Heart right ventricle (tissue), 16 donors: ENCODE data around the gene RANBP10. TPM values are rescaled to one million over a fixed set of nuclear protein-coding genes. Genes with fewer than 3 reads are reported as not detected.

ENCODE experiments used
- ATAC-seq, 8 donors: fragments of 200-7000 bp; cut with Tn5 transposase; one replicate each; pipeline ENCODE4 v1.9.1; 2020; ENCODE audit warnings: mild to moderate bottlenecking in 8 of 8, moderate library complexity in 8 of 8, moderate number of reproducible peaks in 1 of 8
- DNase-seq, 2 donors: peaks; one replicate each; pipeline ENCODE4 v3.0.0-alpha.2; 2020
- H3K27ac ChIP-seq, 10 donors: fragments of 200-600 bp; sonication (generic) in 2 of 10; one replicate each; pipeline versions ENCODE4 v1.5.0 to v1.8.0; 2020 to 2022; ENCODE audit warnings: mild to moderate bottlenecking in 3 of 10
- H3K27me3 ChIP-seq, 7 donors: fragments of 200-600 bp; one replicate each; pipeline ENCODE4 v1.8.0; 2021 to 2022; ENCODE audit warnings: mild to moderate bottlenecking in 2 of 7
- H3K36me3 ChIP-seq, 9 donors: fragments of 200-600 bp; sonication (generic) in 1 of 9; one replicate each; pipeline versions ENCODE4 v1.5.0 to v1.8.0; 2020 to 2022; ENCODE audit warnings: mild to moderate bottlenecking in 2 of 9
- H3K4me1 ChIP-seq, 9 donors: fragments of 200-600 bp; sonication (generic) in 1 of 9; one replicate each; pipeline versions ENCODE4 v1.5.0 to v1.8.0; 2020 to 2022; ENCODE audit warnings: mild to moderate bottlenecking in 4 of 9
- H3K4me3 ChIP-seq, 10 donors: fragments of 200-600 bp; sonication (generic) in 2 of 10; one replicate each; pipeline versions ENCODE4 v1.5.0 to v1.8.0; 2020 to 2022; ENCODE audit warnings: mild to moderate bottlenecking in 7 of 10, moderate library complexity in 2 of 10
- H3K9me3 ChIP-seq, 11 donors: fragments of 200-600 bp in 10 of 11; sonication (generic) in 2 of 11; one replicate each; pipeline versions ENCODE4 v1.5.0 to v1.8.0; 2013 to 2022; ENCODE audit warnings: mild to moderate bottlenecking in 2 of 11, control low read depth in 1 of 11, moderate library complexity in 1 of 11
- WGBS, 2 donors: extraction: QIAGEN DNeasy Blood & Tissue Kit; methylation state at CpG; one replicate each; pipeline ENCODE4 v1.1.7; 2013; ENCODE audit warnings: inconsistent platforms in 1 of 2; 5-methylcytosine and 5-hydroxymethylcytosine counted together
- intact Hi-C, 10 donors: fragments of 100-400 bp; cut with DNase I; formaldehyde crosslinking; loops; one replicate each; pipeline versions ENCODE4 v1.11.1 to v1.14.2; 2022
- polyA plus RNA-seq, 2 donors: library from polyadenylated mRNA; stranded (reverse); fragments of 200-250 nt; gene quantifications; one replicate each; pipeline ENCODE4 v1.2.3, GENCODE V29; 2013
- total RNA-seq, 10 donors: library from RNA; stranded (reverse); fragmentation: NEBNext Ultra II Directional in 3 of 10; extraction: Animal tissue kit (Norgen Biotek cat#: 25700) in 3 of 10; gene quantifications; one replicate each; pipeline versions ENCODE4 v1.2.1 to v1.2.4, GENCODE V29; 2021 to 2023
- TF ChIP-seq, protein P1 (sequence below), 9 donors: fragments of 200-600 bp; sonication (generic) in 2 of 9; IDR thresholded peaks; one replicate each; pipeline versions ENCODE4 v1.5.0 to v1.8.0; 2021 to 2022; ENCODE audit warnings: antibody characterized with exemption in 9 of 9, mild to moderate bottlenecking in 5 of 9, moderate library complexity in 1 of 9
- donor health status: Arrhythmogenic right ventricular cardiomyopathy.
- donor health status: ischemic (EF 13 %, LVEDD 7.1; RV severe dilation, severe dysfunction).
- donor health status: healthy with polysubstance abuse.
- donor health status: DM: no; HTN: yes; CAD: no.
- donor health status: DM: no; HTN: no; CAD: no.
- donor health status: ischemic (EF 25% LVEDD 6.9; RV normal size, moderate dysfunction).
- donor health status: ischemic (EF 25% LVEDD 5.7; RV mildly dilated, moderate dysfunction).
- donor health status: healthy.
- donor health status: DM: yes; HTN: yes; CAD: no.
- donor health status: Ischemic cardiomyopathy.
- donor health status: ischemic (EF 35%, LVEDD 5.7; RV mildly dilated, moderate dysfunction).
- donor health status: nonischemic (EF 11% LVEDD 7.7; RV severe dilation, severe dysfunction).
- donor health status: DM: yes; HTN: yes; CAD: no.
- donor health status: PGD.
- donor health status: ischemic (EF 29% LVEDD 5.4; RV normal size, mild dysfunction).
- donor health status: nonischemic (EF 23%, LVEDD 6.1; RV moderate dilation, normal function).

The RANBP10 gene
- total and polyA plus RNA-seq, 12 donors, result 6.4 to 21.6 (median 13.4) TPM

GRCh38 chr16:67679935-67680897 lies 126.1 kb downstream of the RANBP10 start:
- ATAC-seq, result no peak
- Histone ChIP-seq H3K36me3 (peaks cover 0 to 59% (median 7%) of the 10 kb centered on the region in 9 donors), H3K27ac (no peak overlapping the region), H3K4me3 (no peak overlapping the region), H3K4me1 (peaks cover 0 to 26% (median 6%) of the 10 kb centered on the region in 9 donors), H3K9me3 (no peaks in the 10 kb centered on the region), H3K27me3 (no peaks in the 10 kb centered on the region)
- TF ChIP-seq, protein P1, sequence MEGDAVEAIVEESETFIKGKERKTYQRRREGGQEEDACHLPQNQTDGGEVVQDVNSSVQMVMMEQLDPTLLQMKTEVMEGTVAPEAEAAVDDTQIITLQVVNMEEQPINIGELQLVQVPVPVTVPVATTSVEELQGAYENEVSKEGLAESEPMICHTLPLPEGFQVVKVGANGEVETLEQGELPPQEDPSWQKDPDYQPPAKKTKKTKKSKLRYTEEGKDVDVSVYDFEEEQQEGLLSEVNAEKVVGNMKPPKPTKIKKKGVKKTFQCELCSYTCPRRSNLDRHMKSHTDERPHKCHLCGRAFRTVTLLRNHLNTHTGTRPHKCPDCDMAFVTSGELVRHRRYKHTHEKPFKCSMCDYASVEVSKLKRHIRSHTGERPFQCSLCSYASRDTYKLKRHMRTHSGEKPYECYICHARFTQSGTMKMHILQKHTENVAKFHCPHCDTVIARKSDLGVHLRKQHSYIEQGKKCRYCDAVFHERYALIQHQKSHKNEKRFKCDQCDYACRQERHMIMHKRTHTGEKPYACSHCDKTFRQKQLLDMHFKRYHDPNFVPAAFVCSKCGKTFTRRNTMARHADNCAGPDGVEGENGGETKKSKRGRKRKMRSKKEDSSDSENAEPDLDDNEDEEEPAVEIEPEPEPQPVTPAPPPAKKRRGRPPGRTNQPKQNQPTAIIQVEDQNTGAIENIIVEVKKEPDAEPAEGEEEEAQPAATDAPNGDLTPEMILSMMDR (IDR thresholded peaks at IDR 0.05), result no peak
- intact Hi-C loops, result loop anchor here in 8 of 10 donors (5.0 to 10.0 kb wide), 8 partner anchors 32 to 385 kb away; partner anchors contain the start of genes GFOD2 (in 2 of the 8), RANBP10 (in 2 of the 8), TSNAXIP1 (in 2 of the 8) and CENPT (in 1 of the 8)
- 95 to 96% methylated on average over 10 of the region's 10 CpGs for WGBS, 2 donors
- no peak for DNase-seq

- TF ChIP-seq, protein P1 (IDR thresholded peaks at IDR 0.05), result no peak
- DNase-seq (no peak), ATAC-seq (no peak)
- Histone ChIP-seq H3K4me1 (peaks cover 9 to 30% (median 16%) of the 10 kb centered on the region in 9 donors), H3K4me3 (no peak overlapping the region), H3K27me3 (no peaks in the 10 kb centered on the region), H3K27ac (no peak overlapping the region), H3K9me3 (no peaks in the 10 kb centered on the region), H3K36me3 (peaks cover 0 to 46% (median 7%) of the 10 kb centered on the region in 9 donors)
- intact Hi-C loops, result loop anchor here in 8 of 10 donors (5.0 to 10.0 kb wide), 8 partner anchors 34 to 386 kb away; partner anchors contain the start of genes RANBP10 (in 2 of the 8), TSNAXIP1 (in 2 of the 8), CENPT (in 1 of the 8) and GFOD2 (in 1 of the 8)
- 94 to 96% methylated on average over 12 of the region's 12 CpGs for WGBS, 2 donors
Measured at GRCh38 chr16:67678354-67679023, 127.9 kb downstream of the RANBP10 start.

GRCh38 chr16:67677712-67678111 lies 128.6 kb downstream of the RANBP10 start:
- TF ChIP-seq, protein P1 (IDR thresholded peaks at IDR 0.05), result no peak
- no peaks in the 10 kb centered on the region for H3K9me3 ChIP-seq
- DNase-seq (no peak), ATAC-seq (no peak)
- no peaks in the 10 kb centered on the region for H3K27me3 ChIP-seq
- no peak overlapping the region for H3K27ac ChIP-seq
- H3K36me3 ChIP-seq, result peaks cover 0 to 38% (median under 1%) of the 10 kb centered on the region in 9 donors
- no peak overlapping the region for H3K4me3 ChIP-seq
- peaks cover 13 to 38% (median 22%) of the 10 kb centered on the region in 9 donors for H3K4me1 ChIP-seq
- intact Hi-C loops, result loop anchor here in 8 of 10 donors (5.0 to 10.0 kb wide), 8 partner anchors 35 to 387 kb away; partner anchors contain the start of genes RANBP10 (in 2 of the 8), TSNAXIP1 (in 2 of the 8), CENPT (in 1 of the 8) and GFOD2 (in 1 of the 8)
- 96 to 100% methylated on average over 1 of the region's 1 CpG for WGBS, 2 donors

GRCh38 chr16:67676939-67677338 lies 129.4 kb downstream of the RANBP10 start:
- ATAC-seq (no peak), DNase-seq (no peak)
- Histone ChIP-seq H3K4me1 (peaks cover 13 to 44% (median 28%) of the 10 kb centered on the region in 9 donors), H3K27me3 (no peaks in the 10 kb centered on the region), H3K9me3 (no peaks in the 10 kb centered on the region), H3K4me3 (no peak overlapping the region), H3K27ac (peak overlapping the region in 2 of 10 donors; percentile 14 to 26), H3K36me3 (peaks cover 0 to 32% (median 0%) of the 10 kb centered on the region in 9 donors)
- TF ChIP-seq, protein P1 (IDR thresholded peaks at IDR 0.05), result no peak
- intact Hi-C loops, result loop anchor here in 8 of 10 donors (5.0 to 10.0 kb wide), 8 partner anchors 35 to 388 kb away; partner anchors contain the start of genes RANBP10 (in 2 of the 8), TSNAXIP1 (in 2 of the 8), CENPT (in 1 of the 8) and GFOD2 (in 1 of the 8)
- 76 to 87% methylated on average over 8 of the region's 8 CpGs for WGBS, 2 donors
